ENCODE results near the gene ABI2. TPM values are rescaled to one million over a fixed set of nuclear protein-coding genes. Genes with fewer than 3 reads are reported as not detected.

Gene ABI2
- total and polyA plus RNA-seq, 2 donors from 2014 or later: 26.7 to 66.6 TPM

DNA sequence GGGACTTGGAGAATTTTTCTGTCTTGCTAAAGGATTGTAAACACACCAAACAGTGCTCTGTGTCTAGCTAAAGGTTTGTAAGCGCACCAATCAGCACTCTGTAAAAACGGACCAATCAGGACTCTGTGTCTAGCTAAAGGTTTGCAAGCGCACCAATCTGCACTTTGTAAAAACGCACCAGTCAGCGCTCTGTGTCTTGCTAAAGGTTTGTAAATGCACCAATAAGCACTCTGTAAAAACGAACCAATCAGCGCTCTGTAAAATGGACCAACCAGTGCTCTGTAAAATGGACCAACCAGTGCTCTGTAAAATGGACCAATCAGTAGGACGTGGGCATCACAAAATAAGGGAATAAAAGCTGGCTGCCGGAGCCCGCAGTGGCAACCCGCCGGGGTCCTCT lies 16.5 kb downstream of the ABI2 start:
- Histone ChIP-seq H3K27me3 (ENCODE audit: control insufficient read depth, insufficient read depth, low read length) (no peaks in the 10 kb centered on the region), H3K4me3 (ENCODE audit: low read length in 3 of 3) (no peak overlapping the region), H3K9me3 (ENCODE audit: control insufficient read depth in 2 of 3, insufficient read depth in 1 of 3, low read length in 3 of 3) (no peaks in the 10 kb centered on the region), H3K4me1 (ENCODE audit: control insufficient read depth in 2 of 3, insufficient read depth in 2 of 3, low read depth in 1 of 3, low read length in 3 of 3) (peaks cover 0 to 4% (median 3%) of the 10 kb centered on the region in 3 donors), H3K36me3 (ENCODE audit: control insufficient read depth in 2 of 3, insufficient read depth in 3 of 3, low read length in 3 of 3) (no peaks in the 10 kb centered on the region), H3K9ac (ENCODE audit: low read length in 3 of 3) (no peak overlapping the region), H3K27ac (ENCODE audit: low read depth in 2 of 2, low read length in 2 of 2) (no peak overlapping the region)
- DNase-seq: no peak
- FAIRE-seq: no peak
- intact Hi-C loops (cut with DNase I): no loop called here
- TF ChIP-seq, protein P1, sequence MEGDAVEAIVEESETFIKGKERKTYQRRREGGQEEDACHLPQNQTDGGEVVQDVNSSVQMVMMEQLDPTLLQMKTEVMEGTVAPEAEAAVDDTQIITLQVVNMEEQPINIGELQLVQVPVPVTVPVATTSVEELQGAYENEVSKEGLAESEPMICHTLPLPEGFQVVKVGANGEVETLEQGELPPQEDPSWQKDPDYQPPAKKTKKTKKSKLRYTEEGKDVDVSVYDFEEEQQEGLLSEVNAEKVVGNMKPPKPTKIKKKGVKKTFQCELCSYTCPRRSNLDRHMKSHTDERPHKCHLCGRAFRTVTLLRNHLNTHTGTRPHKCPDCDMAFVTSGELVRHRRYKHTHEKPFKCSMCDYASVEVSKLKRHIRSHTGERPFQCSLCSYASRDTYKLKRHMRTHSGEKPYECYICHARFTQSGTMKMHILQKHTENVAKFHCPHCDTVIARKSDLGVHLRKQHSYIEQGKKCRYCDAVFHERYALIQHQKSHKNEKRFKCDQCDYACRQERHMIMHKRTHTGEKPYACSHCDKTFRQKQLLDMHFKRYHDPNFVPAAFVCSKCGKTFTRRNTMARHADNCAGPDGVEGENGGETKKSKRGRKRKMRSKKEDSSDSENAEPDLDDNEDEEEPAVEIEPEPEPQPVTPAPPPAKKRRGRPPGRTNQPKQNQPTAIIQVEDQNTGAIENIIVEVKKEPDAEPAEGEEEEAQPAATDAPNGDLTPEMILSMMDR (IDR thresholded peaks at IDR 0.05; ENCODE audit: borderline replicate concordance, extremely low read depth, insufficient read depth): no peak

DNA sequence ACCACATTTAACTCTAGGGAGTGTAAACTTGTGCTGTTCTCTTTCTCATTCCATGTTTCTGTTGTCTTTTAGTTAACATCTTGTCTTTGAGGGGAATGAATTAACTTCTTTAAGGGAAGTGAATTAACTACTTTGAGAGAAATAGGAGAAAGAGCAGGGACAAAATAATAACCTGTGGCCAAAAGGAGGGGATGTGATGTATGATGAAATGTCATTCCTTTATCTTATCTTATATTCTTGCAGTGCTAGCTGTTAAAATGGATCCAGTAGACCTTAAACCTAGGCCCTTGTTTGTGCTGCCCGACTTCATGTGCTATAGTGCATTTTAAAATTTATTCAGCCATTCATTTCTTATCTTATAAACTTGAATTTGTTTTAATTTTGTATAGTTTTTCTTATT lies 18.4 kb downstream of the ABI2 start:
- Histone ChIP-seq H3K27ac (ENCODE audit: low read depth in 2 of 2, low read length in 2 of 2) (no peak overlapping the region), H3K9me3 (ENCODE audit: control insufficient read depth in 2 of 3, insufficient read depth in 1 of 3, low read length in 3 of 3) (no peaks in the 10 kb centered on the region), H3K4me3 (ENCODE audit: low read length in 3 of 3) (no peak overlapping the region), H3K36me3 (ENCODE audit: control insufficient read depth in 2 of 3, insufficient read depth in 3 of 3, low read length in 3 of 3) (no peaks in the 10 kb centered on the region), H3K9ac (ENCODE audit: low read length in 3 of 3) (no peak overlapping the region), H3K27me3 (ENCODE audit: control insufficient read depth, insufficient read depth, low read length) (no peaks in the 10 kb centered on the region), H3K4me1 (ENCODE audit: control insufficient read depth in 2 of 3, insufficient read depth in 2 of 3, low read depth in 1 of 3, low read length in 3 of 3) (no peaks in the 10 kb centered on the region)
- FAIRE-seq (no peak), DNase-seq (no peak)
- intact Hi-C loops (cut with DNase I): no loop called here
- TF ChIP-seq, protein P1 (IDR thresholded peaks at IDR 0.05; ENCODE audit: borderline replicate concordance, extremely low read depth, insufficient read depth): no peak

DNA sequence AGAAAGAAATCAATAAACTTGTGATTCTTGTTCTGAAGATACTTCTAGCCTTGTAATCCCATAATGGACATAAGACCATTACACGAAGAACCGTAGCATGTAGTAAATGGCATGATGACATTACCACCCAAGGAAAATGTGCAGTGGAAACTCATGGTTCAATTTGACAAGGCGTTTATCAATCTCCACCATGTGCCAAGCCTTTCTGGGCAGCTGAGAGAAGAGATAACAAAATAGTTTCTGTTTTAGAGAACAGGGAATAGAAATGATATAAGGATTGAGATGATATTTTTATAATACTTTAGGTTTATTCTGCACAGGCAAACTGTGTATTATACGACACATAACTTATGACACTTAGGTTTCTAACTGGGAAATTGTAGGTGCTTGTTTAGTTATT lies 19.2 kb downstream of the ABI2 start:
- H3K36me3 ChIP-seq (ENCODE audit: control insufficient read depth in 2 of 3, insufficient read depth in 3 of 3, low read length in 3 of 3): no peaks in the 10 kb centered on the region
- H3K9me3 ChIP-seq (ENCODE audit: control insufficient read depth in 2 of 3, insufficient read depth in 1 of 3, low read length in 3 of 3): no peaks in the 10 kb centered on the region
- no peak overlapping the region for H3K9ac ChIP-seq (ENCODE audit: low read length in 3 of 3)
- no peaks in the 10 kb centered on the region for H3K4me1 ChIP-seq (ENCODE audit: control insufficient read depth in 2 of 3, insufficient read depth in 2 of 3, low read depth in 1 of 3, low read length in 3 of 3)
- FAIRE-seq (no peak), DNase-seq (no peak)
- no peak overlapping the region for H3K4me3 ChIP-seq (ENCODE audit: low read length in 3 of 3)
- no peak overlapping the region for H3K27ac ChIP-seq (ENCODE audit: low read depth in 2 of 2, low read length in 2 of 2)
- no peaks in the 10 kb centered on the region for H3K27me3 ChIP-seq (ENCODE audit: control insufficient read depth, insufficient read depth, low read length)
- TF ChIP-seq, protein P1 (IDR thresholded peaks at IDR 0.05; ENCODE audit: borderline replicate concordance, extremely low read depth, insufficient read depth): no peak
- intact Hi-C loops (cut with DNase I): no loop called here

DNA sequence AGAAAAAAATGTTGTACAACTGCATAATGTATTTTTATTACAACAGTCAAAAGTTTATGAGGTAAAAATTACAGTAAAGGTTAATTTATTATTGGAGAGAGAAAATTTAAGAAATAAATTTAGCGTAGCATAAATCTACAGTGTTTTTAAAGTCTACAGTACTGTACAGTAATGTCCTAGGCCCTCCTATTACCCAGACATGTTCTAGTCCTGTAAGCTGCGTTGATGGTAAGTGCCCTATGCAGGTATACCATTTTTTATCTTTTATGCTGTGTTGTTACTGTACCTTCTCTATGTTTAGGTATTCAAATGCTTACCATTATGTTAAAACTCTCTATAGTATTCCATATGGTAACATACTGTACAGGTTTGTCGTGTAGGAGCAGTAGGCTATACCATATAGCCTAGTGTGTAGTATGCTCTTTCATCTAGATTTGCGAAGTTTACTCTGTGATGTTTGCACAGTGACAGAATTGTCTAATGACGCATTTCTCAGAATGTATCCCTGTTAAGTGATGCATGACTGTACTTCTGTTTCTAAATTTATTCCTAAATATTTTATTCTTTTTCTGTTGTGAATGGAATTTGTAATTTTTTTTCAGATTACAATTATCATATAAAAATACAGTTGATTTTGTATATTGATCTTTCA lies 24.5 kb downstream of the ABI2 start:
- Histone ChIP-seq H3K9me3 (ENCODE audit: control insufficient read depth in 2 of 3, insufficient read depth in 1 of 3, low read length in 3 of 3) (no peaks in the 10 kb centered on the region), H3K4me1 (ENCODE audit: control insufficient read depth in 2 of 3, insufficient read depth in 2 of 3, low read depth in 1 of 3, low read length in 3 of 3) (no peaks in the 10 kb centered on the region), H3K9ac (ENCODE audit: low read length in 3 of 3) (no peak overlapping the region), H3K27ac (ENCODE audit: low read depth in 2 of 2, low read length in 2 of 2) (no peak overlapping the region), H3K4me3 (ENCODE audit: low read length in 3 of 3) (no peak overlapping the region), H3K27me3 (ENCODE audit: control insufficient read depth, insufficient read depth, low read length) (no peaks in the 10 kb centered on the region), H3K36me3 (ENCODE audit: control insufficient read depth in 2 of 3, insufficient read depth in 3 of 3, low read length in 3 of 3) (no peaks in the 10 kb centered on the region)
- TF ChIP-seq, protein P1 (IDR thresholded peaks at IDR 0.05; ENCODE audit: borderline replicate concordance, extremely low read depth, insufficient read depth): no peak
- FAIRE-seq (no peak), DNase-seq (no peak)
- intact Hi-C loops (cut with DNase I): no loop called here

Data from kidney (tissue), 14 donors.